HG02763 (cell line): ENCODE measurements around the gene ELMO1.

Experiments used
- ATAC-seq: cut with Tn5 transposase; IDR thresholded peaks from one replicate; pipeline ENCODE4 v1.9.1; 2021; ENCODE audit warnings: mild to moderate bottlenecking, moderate library complexity; ENCODE audit not compliant: unreplicated experiment

Gene ELMO1

GRCh38 chr7:37081436-37081835 is 367.2 kb downstream of the ELMO1 start:
- ATAC-seq = no peak

GRCh38 chr7:37079420-37079819 is 369.2 kb downstream of the ELMO1 start:
- no peak for ATAC-seq

GRCh38 chr7:37076668-37077067 is 372.0 kb downstream of the ELMO1 start:
- no peak for ATAC-seq

- no peak for ATAC-seq
Observed at GRCh38 chr7:37074370-37074769, 374.3 kb downstream of the ELMO1 start.

- ATAC-seq = no peak
Observed at GRCh38 chr7:37071124-37071523, 377.5 kb downstream of the ELMO1 start.

- ATAC-seq = no peak
Observed at GRCh38 chr7:37070471-37070870, 378.2 kb downstream of the ELMO1 start.

GRCh38 chr7:37070031-37070430 is 378.6 kb downstream of the ELMO1 start:
- ATAC-seq = no peak

GRCh38 chr7:37069336-37069735 is 379.3 kb downstream of the ELMO1 start:
- no peak for ATAC-seq

GRCh38 chr7:37068902-37069301 is 379.8 kb downstream of the ELMO1 start:
- ATAC-seq = no peak

- ATAC-seq = no peak
Observed at GRCh38 chr7:37068038-37068437, 380.6 kb downstream of the ELMO1 start.

- no peak for ATAC-seq
Observed at GRCh38 chr7:37065779-37066271, 382.8 kb downstream of the ELMO1 start.

GRCh38 chr7:37062560-37062859 is 386.2 kb downstream of the ELMO1 start:
- no peak for ATAC-seq

GRCh38 chr7:37061849-37062559 is 386.7 kb downstream of the ELMO1 start:
- no peak for ATAC-seq

- ATAC-seq = no peak
Observed at GRCh38 chr7:37056234-37056912, 392.3 kb downstream of the ELMO1 start.

GRCh38 chr7:37054624-37055241 is 393.9 kb downstream of the ELMO1 start:
- ATAC-seq = no peak

- ATAC-seq = no peak
Observed at GRCh38 chr7:37052705-37053104, 396.0 kb downstream of the ELMO1 start.

GRCh38 chr7:37050801-37051200 is 397.9 kb downstream of the ELMO1 start:
- ATAC-seq = no peak

- ATAC-seq = no peak
Observed at GRCh38 chr7:37048674-37049073, 400.0 kb downstream of the ELMO1 start.

GRCh38 chr7:37047260-37047659 is 401.4 kb downstream of the ELMO1 start:
- no peak for ATAC-seq

GRCh38 chr7:37046531-37047079 is 402.1 kb downstream of the ELMO1 start:
- ATAC-seq = no peak

GRCh38 chr7:37045681-37046179 is 402.9 kb downstream of the ELMO1 start:
- no peak for ATAC-seq

GRCh38 chr7:37041461-37041860 is 407.2 kb downstream of the ELMO1 start:
- ATAC-seq = no peak
